ENCODE results near the gene PPP2R2D.

Gene PPP2R2D

DNA sequence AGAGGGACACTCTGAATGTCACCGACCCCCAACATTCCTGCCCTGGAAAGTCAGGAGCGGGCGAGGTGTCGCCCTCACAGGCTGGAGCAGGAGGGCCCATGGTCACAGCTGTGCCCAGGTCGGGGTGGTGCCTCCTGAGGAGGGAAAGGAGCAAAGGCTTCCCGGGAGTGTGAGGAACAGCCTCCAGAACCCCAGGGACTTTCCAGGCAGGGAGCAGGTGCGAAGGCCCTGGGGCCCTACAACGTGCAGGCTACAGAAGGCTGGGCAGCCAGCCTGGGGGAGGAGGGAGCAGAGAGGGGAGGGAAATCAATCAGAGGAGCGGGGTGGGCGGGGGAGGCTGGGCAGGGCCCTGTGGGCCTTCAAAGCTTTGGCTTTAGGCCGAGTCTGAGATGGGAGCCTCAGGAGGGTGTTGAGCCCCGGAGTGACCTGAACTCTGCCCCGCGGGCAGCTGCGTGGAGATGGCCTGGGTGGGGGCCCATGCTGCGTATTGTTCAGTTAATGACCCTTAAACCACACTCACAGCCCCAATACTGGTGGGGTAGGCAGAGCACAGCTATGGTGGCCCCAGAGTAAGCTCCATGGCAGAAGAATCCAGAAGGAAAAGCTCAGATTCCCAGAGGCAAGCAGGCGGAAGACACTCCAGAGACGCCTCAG lies 44.2 kb upstream of the PPP2R2D start:
- DNase-seq (ENCODE audit: low read depth, low spot score): no peak
- Histone ChIP-seq H3K36me3 (ENCODE audit: insufficient read depth, low read length) (no peaks in the 10 kb centered on the region), H3K4me3 (no peak overlapping the region), H3K9me3 (ENCODE audit: low read depth, low read length) (no peaks in the 10 kb centered on the region), H3K9ac (ENCODE audit: insufficient read length) (no peak overlapping the region), H3K27ac (no peak overlapping the region)
- TF ChIP-seq EZH2 (IDR thresholded peaks at IDR 0.05): no peak
- TF ChIP-seq FOXP2 (optimal IDR thresholded peaks at IDR 0.05; ENCODE audit: control extremely low read depth, extremely low read length, insufficient read depth): no peak
- no peak for TF ChIP-seq POLR2AphosphoS5 (IDR thresholded peaks at IDR 0.05; ENCODE audit: borderline replicate concordance, low read depth, low read length)

DNA sequence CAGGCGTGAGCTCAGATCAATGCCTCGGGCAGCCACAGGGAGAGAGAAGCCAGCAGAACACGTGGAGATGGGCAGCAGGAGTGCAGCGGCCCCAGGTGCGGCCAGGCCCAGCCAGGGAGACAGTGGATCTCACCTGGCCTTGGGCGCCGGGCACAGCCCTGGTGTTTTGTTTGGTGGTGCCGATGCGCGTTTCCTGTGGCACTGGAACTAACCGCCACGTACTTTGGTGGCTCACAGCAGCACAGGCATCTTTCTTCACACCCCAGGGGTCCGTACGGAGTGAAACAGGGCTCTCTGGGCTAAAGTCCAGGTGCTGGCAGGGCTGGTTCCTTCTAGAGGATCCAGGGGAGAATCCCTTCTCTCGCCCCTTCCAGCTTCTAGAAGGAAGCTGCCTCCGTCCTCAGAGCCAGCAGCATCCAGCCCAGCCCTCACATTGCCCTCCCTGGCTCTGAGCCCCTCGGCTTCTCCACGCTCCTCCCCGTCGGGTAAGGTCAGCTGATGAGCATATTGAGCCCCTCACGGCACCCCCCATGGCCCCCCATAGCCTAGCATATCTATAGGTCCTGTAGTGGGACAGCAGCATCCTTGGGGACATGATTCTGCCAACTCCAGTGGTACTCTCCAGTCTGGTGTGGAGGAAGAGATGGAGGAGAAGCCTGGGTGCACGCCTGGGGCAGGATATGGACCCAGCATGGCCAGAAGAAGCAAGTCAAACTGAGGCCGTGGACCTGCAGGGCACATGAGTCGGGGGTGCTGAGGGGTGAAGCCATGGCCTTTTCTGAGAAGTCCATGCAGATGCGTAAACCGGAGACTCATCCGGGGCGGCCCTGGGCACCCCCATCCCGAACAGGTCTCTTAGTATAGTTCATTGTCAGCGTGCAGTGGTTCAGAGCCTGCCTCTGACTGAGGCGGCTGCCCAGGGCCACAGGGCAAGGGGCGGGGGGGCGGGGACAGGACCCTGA lies 43.4 kb upstream of the PPP2R2D start:
- H3K36me3 ChIP-seq (ENCODE audit: insufficient read depth, low read length): no peaks in the 10 kb centered on the region
- no peak for TF ChIP-seq POLR2AphosphoS5 (IDR thresholded peaks at IDR 0.05; ENCODE audit: borderline replicate concordance, low read depth, low read length)
- TF ChIP-seq EZH2 (IDR thresholded peaks at IDR 0.05): no peak
- TF ChIP-seq FOXP2 (optimal IDR thresholded peaks at IDR 0.05; ENCODE audit: control extremely low read depth, extremely low read length, insufficient read depth): no peak
- H3K9ac ChIP-seq (ENCODE audit: insufficient read length): no peak overlapping the region
- H3K9me3 ChIP-seq (ENCODE audit: low read depth, low read length): no peaks in the 10 kb centered on the region
- no peak overlapping the region for H3K4me3 ChIP-seq
- H3K27ac ChIP-seq: no peak overlapping the region
- DNase-seq (ENCODE audit: low read depth, low spot score): no peak

DNA sequence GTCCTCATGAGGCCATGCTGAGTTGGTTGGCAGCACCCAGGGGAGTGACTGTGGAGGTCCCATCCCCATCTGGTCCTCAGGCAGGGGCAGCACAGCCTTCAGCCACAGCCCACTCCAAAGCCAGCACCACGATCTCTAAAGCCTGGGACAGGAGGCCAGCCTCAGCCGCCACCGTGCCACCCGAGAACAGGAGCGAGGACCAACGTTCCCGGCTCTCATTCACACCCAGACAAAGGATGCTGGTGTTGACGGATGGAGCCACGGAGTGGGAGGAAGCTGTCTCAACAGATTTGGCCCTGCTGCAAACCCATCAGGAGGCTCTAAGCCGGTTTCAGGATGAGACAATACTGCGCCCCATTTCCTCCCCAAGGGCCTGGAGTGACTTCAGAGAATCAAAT lies 42.7 kb upstream of the PPP2R2D start:
- Histone ChIP-seq H3K9ac (ENCODE audit: insufficient read length) (no peak overlapping the region), H3K36me3 (ENCODE audit: insufficient read depth, low read length) (no peaks in the 10 kb centered on the region), H3K4me3 (no peak overlapping the region), H3K27ac (no peak overlapping the region), H3K9me3 (ENCODE audit: low read depth, low read length) (no peaks in the 10 kb centered on the region)
- no peak for TF ChIP-seq FOXP2 (optimal IDR thresholded peaks at IDR 0.05; ENCODE audit: control extremely low read depth, extremely low read length, insufficient read depth)
- TF ChIP-seq EZH2 (IDR thresholded peaks at IDR 0.05): no peak
- no peak for TF ChIP-seq POLR2AphosphoS5 (IDR thresholded peaks at IDR 0.05; ENCODE audit: borderline replicate concordance, low read depth, low read length)
- no peak for DNase-seq (ENCODE audit: low read depth, low spot score)

DNA sequence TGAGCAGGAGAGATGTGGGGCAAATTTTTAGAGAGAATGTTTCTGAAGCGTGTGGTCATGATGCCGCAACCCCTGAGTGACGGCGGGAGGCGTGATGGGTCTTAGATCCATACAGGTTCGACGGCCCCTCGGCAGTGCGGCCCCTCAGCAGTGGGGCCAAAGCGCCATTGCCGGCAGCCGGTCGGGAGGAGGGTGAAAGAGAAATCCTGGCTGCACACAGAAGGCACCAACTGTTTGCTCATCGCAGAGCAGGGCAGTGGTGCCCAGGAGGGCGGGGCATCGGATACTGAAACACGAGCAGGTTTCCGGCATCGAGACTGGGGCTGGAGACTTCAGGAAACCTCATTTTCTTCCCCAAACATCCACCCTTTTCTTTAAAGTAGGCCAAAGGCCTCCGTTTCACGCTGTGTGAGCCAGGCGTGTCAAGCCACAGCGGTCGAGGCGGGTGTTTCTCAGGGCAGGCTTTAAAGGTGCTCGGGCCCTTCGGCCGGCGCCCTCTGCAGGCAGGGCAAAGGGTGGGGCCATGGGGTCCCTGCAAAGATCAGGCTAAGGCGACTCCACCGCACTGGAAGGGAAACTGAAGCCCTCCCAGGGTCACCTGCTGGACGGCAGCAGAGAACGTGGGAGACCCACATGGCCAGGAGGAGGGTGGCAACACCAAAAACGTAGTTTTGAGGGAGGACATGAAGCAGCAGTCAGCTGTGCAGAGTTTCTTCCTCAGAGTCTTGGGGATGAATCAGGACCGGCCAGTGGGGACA lies 42.0 kb upstream of the PPP2R2D start:
- no peak for DNase-seq (ENCODE audit: low read depth, low spot score)
- H3K36me3 ChIP-seq (ENCODE audit: insufficient read depth, low read length): no peaks in the 10 kb centered on the region
- no peak overlapping the region for H3K9ac ChIP-seq (ENCODE audit: insufficient read length)
- H3K27ac ChIP-seq: no peak overlapping the region
- H3K4me3 ChIP-seq: no peak overlapping the region
- no peaks in the 10 kb centered on the region for H3K9me3 ChIP-seq (ENCODE audit: low read depth, low read length)
- TF ChIP-seq POLR2AphosphoS5 (IDR thresholded peaks at IDR 0.05; ENCODE audit: borderline replicate concordance, low read depth, low read length) (no peak), FOXP2 (optimal IDR thresholded peaks at IDR 0.05; ENCODE audit: control extremely low read depth, extremely low read length, insufficient read depth) (no peak), EZH2 (IDR thresholded peaks at IDR 0.05) (no peak)

DNA sequence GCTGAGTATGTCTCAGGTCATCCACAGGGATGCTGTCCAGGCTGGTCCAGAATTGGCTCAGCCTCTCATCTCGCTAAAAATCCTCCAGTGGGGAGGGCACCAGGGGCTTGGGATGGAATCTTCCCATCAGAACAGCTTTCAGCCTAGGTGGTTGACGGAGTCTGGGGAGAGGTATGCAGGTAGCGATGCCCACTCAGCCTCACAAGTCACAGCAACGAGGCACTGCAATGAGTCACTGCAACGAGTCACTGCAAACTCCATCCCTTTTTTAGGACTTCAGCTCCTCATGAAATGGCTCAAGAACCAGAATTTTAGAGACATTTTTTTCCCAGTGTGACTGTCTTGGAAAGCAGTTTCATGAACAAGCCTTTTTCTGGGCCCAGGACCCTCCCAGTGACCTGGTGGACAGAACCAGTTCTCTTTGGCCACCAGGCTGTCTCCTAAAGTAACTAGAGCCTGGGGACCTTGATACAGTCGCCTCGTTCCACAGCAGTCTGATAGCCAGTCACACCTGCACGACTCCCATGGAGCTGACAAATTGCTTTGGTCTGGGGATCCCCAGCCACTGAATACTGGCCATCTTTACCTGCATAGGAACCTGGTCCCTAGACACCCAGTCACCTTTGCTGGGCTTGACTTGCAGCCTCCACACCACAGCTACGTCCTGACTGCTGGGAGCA lies 41.3 kb upstream of the PPP2R2D start:
- Histone ChIP-seq H3K4me3 (no peak overlapping the region), H3K9ac (ENCODE audit: insufficient read length) (no peak overlapping the region), H3K36me3 (ENCODE audit: insufficient read depth, low read length) (no peaks in the 10 kb centered on the region), H3K9me3 (ENCODE audit: low read depth, low read length) (no peaks in the 10 kb centered on the region), H3K27ac (no peak overlapping the region)
- DNase-seq (ENCODE audit: low read depth, low spot score): no peak
- TF ChIP-seq EZH2 (IDR thresholded peaks at IDR 0.05): no peak
- no peak for TF ChIP-seq POLR2AphosphoS5 (IDR thresholded peaks at IDR 0.05; ENCODE audit: borderline replicate concordance, low read depth, low read length)
- TF ChIP-seq FOXP2 (optimal IDR thresholded peaks at IDR 0.05; ENCODE audit: control extremely low read depth, extremely low read length, insufficient read depth): no peak

DNA sequence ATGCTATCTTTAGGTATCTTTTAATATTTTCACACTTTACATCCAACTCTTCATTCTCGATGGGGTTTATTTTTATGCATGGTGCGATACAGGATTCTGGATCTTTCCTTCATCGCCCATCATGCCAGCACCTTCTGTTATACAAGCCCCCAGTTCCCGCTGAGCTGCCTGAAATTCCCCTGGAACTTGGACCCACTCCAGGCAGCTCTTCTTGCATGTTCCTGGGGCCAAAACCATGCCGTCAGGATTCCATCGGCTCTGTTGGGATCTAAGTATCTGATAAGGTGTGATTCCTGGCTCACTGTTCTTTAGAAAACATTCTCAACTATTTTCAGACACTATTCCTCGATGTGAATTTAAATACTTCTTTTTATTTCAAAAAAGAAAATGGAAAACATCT lies 40.5 kb upstream of the PPP2R2D start:
- Histone ChIP-seq H3K9me3 (ENCODE audit: low read depth, low read length) (no peaks in the 10 kb centered on the region), H3K4me3 (no peak overlapping the region), H3K27ac (no peak overlapping the region), H3K9ac (ENCODE audit: insufficient read length) (no peak overlapping the region), H3K36me3 (ENCODE audit: insufficient read depth, low read length) (no peaks in the 10 kb centered on the region)
- DNase-seq (ENCODE audit: low read depth, low spot score): no peak
- TF ChIP-seq FOXP2 (optimal IDR thresholded peaks at IDR 0.05; ENCODE audit: control extremely low read depth, extremely low read length, insufficient read depth) (no peak), EZH2 (IDR thresholded peaks at IDR 0.05) (no peak), POLR2AphosphoS5 (IDR thresholded peaks at IDR 0.05; ENCODE audit: borderline replicate concordance, low read depth, low read length) (no peak)

DNA sequence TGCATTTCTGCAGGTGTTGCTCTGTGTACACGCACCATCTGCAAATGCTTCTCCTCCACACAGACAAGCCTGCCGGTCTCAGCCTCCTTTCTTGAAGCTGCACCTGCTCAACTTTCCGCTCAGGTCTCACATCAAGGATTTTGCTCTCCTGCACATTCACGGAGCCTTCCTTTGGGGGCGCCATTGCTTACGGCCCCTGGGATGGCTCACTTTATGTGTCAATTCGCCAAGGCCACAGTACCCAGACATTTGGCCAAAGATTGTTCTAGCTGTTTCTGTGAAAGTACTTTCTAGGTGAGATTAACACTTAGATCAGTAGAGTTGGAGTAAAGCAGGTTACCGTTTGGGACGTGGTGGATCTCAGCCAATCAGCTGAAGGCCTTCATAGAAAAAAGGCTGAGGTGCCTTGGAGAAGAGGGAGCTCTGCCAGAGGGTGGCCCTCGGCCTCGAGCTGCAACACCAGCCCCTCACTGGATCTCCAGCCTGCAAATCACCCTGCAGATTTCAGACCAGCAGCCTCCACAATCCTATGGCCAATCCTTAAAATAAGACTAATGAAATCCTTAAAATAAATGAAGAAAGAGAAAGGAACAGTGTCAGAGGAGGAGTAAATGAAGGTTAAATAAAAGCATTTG lies 39.9 kb upstream of the PPP2R2D start:
- Histone ChIP-seq H3K36me3 (ENCODE audit: insufficient read depth, low read length) (no peaks in the 10 kb centered on the region), H3K27ac (no peak overlapping the region), H3K9me3 (ENCODE audit: low read depth, low read length) (no peaks in the 10 kb centered on the region), H3K9ac (ENCODE audit: insufficient read length) (no peak overlapping the region), H3K4me3 (no peak overlapping the region)
- TF ChIP-seq EZH2 (IDR thresholded peaks at IDR 0.05): no peak
- no peak for TF ChIP-seq FOXP2 (optimal IDR thresholded peaks at IDR 0.05; ENCODE audit: control extremely low read depth, extremely low read length, insufficient read depth)
- TF ChIP-seq POLR2AphosphoS5 (IDR thresholded peaks at IDR 0.05; ENCODE audit: borderline replicate concordance, low read depth, low read length): no peak
- no peak for DNase-seq (ENCODE audit: low read depth, low spot score)
